Measurements from ENCODE around the gene TPCN2.

- TF ChIP-seq, protein P1, sequence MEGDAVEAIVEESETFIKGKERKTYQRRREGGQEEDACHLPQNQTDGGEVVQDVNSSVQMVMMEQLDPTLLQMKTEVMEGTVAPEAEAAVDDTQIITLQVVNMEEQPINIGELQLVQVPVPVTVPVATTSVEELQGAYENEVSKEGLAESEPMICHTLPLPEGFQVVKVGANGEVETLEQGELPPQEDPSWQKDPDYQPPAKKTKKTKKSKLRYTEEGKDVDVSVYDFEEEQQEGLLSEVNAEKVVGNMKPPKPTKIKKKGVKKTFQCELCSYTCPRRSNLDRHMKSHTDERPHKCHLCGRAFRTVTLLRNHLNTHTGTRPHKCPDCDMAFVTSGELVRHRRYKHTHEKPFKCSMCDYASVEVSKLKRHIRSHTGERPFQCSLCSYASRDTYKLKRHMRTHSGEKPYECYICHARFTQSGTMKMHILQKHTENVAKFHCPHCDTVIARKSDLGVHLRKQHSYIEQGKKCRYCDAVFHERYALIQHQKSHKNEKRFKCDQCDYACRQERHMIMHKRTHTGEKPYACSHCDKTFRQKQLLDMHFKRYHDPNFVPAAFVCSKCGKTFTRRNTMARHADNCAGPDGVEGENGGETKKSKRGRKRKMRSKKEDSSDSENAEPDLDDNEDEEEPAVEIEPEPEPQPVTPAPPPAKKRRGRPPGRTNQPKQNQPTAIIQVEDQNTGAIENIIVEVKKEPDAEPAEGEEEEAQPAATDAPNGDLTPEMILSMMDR (IDR thresholded peaks at IDR 0.05), result no peak
- TF ChIP-seq POLR2A (IDR thresholded peaks at IDR 0.05), result no peak
These were observed 44.4 kb downstream of the TPCN2 start for GRCh38 chr11:69093106-69093505.
